Activated CD8-positive, alpha-beta memory T cell treated with anti-CD3 and anti-CD28 coated beads, Interleukin-2, amount 50 U/mL, for 24 hours (primary cell): Measurements from ENCODE around the gene CYREN.
"Not testable (repeated sequence)": the region's sequence is repeated elsewhere in the genome, so short reads cannot be mapped to it uniquely, and the experiment has no call there.

ENCODE experiments used
- DNase-seq: peaks from one replicate; pipeline ENCODE4 v3.0.0-alpha.2; 2020; ENCODE audit errors: extremely low read depth

Gene CYREN

GRCh38 chr7:135177028-135177696 lies 6.7 kb upstream of the CYREN start:
- DNase-seq, result no peak

DNA sequence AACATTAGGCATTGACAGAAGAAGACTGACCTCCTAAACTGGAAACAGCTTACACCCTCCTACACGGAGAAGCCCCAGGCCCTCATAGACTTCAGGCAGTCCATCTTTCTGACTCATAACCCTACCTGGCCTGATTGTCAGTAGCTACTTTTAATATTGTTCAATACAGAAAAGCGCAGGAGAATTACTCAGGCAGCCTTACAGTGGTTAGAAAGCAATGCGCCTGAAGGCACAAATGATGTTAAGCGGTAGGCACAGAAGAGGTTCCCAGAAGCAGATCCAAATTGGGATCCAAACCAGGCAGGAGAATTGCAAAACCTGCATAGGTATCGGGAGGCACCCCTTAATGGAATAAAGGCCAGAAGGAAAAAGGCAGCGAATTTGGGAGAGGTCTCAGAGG lies 5.4 kb upstream of the CYREN start:
- DNase-seq, result no peak

DNA sequence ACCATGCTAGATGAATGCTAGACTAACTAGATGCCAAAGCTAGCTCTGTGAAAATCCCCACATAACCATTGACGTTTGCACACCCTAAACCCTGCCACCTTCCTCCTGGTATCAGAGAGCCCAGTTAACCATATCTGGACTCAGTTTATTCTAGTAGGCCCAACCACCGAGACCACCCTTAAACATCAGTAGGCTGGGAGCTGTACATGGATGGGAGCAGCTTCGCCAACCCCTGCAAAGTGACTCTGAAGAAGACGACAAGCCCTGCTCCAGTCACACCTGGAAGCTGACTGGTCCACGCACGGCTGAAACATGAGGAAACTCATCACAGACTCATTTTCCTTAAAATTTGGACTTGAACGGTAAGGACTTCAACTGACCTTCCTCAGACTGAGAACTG lies 4.4 kb upstream of the CYREN start:
- no peak for DNase-seq

- not testable (repeated sequence) for DNase-seq
Observed at GRCh38 chr7:135173916-135174315, 3.4 kb upstream of the CYREN start.

DNA sequence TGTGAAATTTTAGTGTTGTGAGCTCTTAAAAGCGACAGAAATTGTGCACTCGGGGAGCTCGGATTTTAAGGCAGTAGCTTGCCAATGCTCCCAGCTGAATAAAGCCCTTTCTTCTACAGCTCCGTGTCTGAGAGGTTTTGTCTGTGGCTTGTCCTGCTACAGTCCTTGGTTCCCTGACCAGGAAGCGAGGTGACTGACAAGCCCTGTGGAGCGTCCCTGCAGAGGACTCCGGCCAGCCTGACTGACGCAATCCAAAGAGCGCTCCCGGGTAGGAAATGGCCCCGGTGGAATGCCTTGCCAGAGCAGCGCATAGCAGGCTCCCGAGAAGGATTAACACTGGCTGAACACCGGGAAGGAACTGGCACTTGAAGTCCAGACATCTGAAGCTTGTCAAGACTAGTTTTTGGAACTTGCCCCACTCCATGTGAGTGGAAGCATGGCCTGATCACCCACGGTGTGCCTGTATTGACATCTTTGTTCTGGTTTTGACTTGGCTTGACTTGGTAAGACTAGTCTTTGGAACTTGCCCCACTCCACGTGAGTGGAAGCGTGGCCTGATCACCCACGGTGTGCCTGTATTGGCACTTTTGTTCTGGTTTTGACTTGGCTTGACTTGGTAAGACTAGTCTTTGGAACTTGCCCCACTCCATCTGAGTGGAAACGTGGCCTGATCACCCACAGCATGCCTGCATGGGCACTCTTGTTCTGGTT lies 1.2 kb upstream of the CYREN start:
- DNase-seq, result not testable (repeated sequence)

DNA sequence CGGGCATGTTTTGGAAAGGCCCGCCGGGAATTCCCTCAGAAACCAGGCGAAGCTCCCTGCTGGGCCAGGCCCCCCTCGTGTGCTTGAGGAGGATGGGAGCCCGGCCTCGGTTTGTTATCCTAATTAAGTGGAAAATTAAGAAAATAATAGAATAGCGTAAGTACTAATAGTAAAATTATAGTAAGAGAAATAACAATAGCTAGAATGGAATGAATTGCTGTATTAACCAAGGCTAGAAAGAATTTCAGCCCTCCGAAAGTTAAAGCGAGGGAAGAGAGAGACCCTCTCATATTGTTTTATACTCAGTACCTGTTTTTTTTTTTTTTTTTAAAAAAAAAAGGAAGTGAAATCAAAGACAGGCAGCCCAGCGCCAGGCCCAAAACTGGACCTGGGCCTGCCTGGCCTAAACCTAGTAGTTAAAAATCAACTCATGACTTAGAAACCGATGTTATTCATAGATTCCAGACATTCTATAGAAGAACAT lies 533 bp upstream of the CYREN start:
- not testable (repeated sequence) for DNase-seq

GRCh38 chr7:135169964-135170273 lies 588 bp downstream of the CYREN start:
- no peak for DNase-seq

DNA sequence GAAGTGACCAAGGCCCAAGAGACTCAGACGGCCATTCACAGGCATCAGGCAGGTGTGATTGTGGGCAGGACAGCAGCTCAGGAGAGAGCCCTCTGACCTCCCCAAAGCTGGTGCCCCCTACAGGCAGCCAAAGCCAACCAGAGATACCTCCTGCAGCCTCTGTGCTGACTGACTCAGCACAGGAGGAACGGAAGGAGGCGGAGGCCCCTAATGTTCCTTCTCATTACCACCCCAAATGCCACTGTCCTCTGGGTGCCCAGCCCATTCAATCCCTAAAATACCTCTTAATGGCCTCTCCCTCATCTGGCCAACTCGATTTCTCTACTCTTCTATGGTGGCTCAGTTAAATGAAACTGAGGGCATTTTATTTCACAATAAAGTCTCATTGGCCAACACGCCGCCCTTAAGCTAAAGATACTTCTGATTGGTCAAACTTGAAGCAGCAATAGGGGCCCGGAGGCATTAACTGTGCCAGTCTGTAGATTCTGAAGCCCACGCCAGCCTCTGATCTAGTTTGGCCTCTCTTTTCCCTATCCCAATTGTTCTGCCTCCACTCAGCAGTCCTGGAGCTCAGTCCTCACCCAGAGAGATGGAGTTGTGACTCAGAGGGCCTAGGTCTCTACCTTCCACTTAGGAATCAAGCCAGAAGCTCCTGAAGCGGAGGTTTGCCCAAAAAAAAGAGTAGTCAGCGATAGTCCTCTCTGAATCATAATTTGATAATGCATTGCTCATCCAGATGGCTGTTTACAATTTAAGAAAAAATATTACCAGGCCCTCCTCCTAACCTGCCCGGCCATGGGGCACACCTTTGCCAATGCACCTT lies 1.2 kb downstream of the CYREN start:
- no peak for DNase-seq

DNA sequence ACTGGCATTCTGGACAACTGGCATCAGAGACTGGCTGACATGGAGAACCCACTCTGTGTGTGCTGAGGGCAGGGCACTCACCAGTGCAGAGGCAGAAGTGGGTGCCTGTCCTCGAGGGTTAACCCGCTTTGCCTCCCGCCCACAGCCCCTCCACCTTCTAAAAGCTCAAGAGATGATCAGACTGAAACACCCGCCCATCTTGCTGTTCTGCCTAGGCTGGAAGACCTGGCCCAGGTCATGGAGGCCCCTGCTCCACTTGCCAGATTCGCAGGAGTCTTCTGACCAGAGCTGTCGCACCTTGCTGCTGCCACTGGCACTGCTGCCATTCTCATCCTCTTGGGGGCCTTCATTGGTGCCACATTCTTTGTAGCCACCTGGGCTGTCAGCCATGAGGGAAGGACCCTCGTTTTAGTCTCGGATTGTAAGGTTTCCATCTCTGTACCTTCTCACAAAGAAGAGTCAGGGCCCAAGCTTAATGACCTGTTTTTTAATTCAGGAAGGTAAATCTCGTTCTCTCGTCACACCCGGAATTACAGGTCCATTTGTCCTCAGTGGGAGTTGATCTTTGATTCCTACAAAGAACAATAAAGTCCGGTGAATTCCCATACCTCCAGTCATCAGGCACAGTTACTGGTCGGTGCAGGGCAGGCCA lies 1.9 kb downstream of the CYREN start:
- no peak for DNase-seq

DNA sequence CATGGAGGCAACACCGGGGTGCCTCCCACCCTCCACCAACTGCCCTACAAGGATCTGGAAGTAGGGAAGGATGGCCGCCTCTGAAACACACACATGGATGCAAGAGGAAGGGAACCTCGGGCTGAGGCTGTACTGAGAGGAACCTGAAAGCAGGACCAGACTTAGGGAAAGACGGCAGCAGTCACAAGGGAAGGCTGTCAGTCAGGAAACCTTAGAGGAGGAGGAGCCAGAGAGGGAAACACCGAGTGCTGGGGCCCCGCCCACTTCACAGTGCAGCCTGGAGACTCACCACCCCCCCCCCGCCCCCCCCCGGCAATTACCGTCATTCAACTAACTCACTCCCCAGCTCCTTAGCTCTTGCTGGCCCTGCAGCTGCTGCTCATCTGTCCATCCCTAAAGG lies 2.5 kb downstream of the CYREN start:
- no peak for DNase-seq

DNA sequence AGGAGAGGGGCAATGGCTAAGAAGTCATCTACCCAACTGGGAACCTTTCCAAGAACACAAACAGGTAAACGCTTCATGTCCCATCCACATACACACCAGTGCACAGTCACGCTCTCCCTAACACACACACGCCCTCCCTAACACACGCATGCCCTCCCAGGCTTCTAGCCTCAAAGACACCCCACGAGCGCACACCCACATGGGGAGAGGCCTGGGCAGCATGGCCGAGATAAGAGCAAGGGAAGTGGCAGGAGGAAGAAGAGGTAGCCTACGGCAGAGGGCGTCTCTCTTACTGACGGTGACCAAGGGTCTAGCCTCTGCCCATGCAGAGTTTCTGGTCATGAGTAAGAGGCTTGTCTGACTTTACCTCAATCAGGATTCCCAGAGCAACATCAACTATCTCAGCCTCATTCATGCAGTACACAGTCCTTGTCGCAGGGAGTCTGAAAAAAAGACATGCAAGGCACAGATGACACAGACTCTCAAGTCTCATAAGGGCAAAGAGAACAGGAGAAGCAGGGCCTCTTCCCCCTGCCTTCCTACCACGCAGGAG lies 3.1 kb downstream of the CYREN start:
- no peak for DNase-seq

GRCh38 chr7:135166338-135166990 lies 4.0 kb downstream of the CYREN start:
- DNase-seq, result no peak

DNA sequence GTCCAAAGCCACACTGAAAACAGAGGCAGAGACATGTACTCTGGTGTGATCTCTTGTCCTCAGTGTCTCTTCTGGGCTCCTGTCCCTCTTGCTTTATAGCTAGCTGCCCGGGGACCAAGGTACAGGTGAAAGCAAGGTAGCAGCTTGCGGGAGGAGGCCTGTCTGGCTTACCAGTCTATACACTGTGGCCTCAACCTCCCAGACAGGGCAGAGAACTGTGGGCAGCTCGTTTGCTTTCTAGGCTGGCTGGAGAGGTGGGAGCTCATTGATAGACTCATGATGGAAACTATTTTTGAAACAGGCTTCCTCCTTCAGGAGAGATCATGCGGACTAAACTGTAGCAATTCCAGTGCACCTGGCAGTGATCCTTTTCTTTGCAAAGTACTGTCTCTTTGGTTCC lies 4.6 kb downstream of the CYREN start:
- no peak for DNase-seq

GRCh38 chr7:135164357-135165061 lies 6.0 kb downstream of the CYREN start:
- DNase-seq, result no peak

GRCh38 chr7:135162382-135163001 lies 8.0 kb downstream of the CYREN start:
- DNase-seq, result no peak

- DNase-seq, result no peak
Observed at GRCh38 chr7:135161669-135162068, 8.8 kb downstream of the CYREN start.

DNA sequence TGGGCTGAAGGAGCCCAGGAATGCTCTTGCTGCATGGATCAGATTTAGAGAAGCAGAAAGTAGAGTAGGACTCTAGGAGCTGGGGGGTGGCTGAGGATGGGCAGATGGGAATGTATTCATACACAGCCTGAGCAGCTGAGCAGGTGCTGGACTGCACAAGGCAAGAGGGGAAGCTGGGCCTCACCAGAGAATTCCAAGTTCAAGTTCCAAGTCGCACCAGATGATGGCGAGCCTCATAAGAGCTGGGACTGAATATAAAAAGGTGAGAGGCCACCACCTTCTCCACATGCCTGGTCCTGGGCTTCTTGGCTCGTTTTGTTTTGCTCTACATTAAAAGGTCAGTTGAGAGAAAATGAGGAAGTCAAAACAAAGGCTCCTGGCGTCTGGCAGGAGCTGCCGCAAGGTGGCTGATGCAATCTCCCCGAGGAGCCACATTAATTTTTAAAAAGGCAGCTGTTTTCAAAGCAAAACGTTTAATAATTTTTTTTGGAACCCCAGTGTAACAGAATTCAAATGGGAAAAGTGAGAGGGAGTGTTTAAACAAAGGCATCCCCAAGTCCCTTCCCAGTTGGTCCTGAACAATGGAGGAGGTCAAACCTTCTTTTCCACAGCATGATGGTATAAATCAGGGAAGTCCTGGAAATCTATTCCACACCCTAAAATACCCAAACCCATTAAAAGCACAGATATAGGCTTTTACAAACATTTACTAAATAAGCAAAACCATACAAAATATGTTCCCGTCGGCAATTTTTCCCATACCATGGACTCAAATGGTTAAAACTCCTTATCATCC lies 9.5 kb downstream of the CYREN start:
- no peak for DNase-seq

- no peak for DNase-seq
Observed at GRCh38 chr7:135160098-135160857, 10.2 kb downstream of the CYREN start.
